ENCODE results near the gene RNF39.

DNA sequence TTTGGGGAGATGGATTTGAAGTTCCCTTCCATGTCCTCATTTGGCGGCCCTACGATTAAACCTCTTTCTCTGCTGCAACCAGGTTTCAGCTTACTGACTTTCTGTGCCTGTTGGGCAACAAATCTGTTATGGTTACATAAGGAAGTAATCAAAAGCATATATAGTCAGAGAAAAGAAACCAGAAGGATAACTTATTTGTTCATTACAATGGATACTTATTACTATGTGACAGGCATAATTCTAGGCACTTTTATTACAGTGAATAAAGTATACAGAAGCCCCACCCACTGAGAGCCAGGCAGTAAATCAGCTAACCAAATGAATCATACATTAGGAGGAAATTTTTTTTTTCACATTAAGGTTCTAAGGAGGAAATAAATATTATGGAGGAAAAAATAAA, 46.9 kb upstream of the RNF39 start:
- TF ChIP-seq, protein P1, sequence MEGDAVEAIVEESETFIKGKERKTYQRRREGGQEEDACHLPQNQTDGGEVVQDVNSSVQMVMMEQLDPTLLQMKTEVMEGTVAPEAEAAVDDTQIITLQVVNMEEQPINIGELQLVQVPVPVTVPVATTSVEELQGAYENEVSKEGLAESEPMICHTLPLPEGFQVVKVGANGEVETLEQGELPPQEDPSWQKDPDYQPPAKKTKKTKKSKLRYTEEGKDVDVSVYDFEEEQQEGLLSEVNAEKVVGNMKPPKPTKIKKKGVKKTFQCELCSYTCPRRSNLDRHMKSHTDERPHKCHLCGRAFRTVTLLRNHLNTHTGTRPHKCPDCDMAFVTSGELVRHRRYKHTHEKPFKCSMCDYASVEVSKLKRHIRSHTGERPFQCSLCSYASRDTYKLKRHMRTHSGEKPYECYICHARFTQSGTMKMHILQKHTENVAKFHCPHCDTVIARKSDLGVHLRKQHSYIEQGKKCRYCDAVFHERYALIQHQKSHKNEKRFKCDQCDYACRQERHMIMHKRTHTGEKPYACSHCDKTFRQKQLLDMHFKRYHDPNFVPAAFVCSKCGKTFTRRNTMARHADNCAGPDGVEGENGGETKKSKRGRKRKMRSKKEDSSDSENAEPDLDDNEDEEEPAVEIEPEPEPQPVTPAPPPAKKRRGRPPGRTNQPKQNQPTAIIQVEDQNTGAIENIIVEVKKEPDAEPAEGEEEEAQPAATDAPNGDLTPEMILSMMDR (IDR thresholded peaks at IDR 0.05; ENCODE audit: low read depth, low read length) = no peak
- TF ChIP-seq EZH2phosphoT487 (IDR thresholded peaks at IDR 0.05; ENCODE audit: low read depth) = no peak

Data from OCI-LY3 (cell line).